SU-DHL-6 (cell line): ENCODE results near the gene PKNOX2.

Source experiments
- H2AFZ ChIP-seq: fragments of 200-600 bp; sonication (generic); 2 replicates; pipeline ENCODE4 v1.6.1; 2014; ENCODE audit warnings: low read depth, mild to moderate bottlenecking, moderate library complexity, mixed read lengths, antibody characterized with exemption, low read length; ENCODE audit not compliant: severe bottlenecking
- H3F3A ChIP-seq: fragments of 200-600 bp; shearing (Covaris generic); 2 replicates; pipeline ENCODE4 v1.6.0; 2016; ENCODE audit warnings: antibody characterized with exemption, mild to moderate bottlenecking; ENCODE audit not compliant: insufficient read depth
- H3K27ac ChIP-seq: fragments of 200-600 bp; sonication (generic); 2 replicates; pipeline ENCODE4 v1.5.1; 2016; ENCODE audit warnings: low read depth, mild to moderate bottlenecking, low read length, moderate library complexity, mixed read lengths
- H3K27me3 ChIP-seq: fragments of 200-600 bp; sonication (generic), shearing (Covaris generic); 2 replicates; pipeline ENCODE4 v1.6.0; 2014; ENCODE audit warnings: mild to moderate bottlenecking, low read length
- H3K36me3 ChIP-seq: fragments of 200-600 bp; sonication (generic); 2 replicates; pipeline ENCODE4 v1.6.1; 2014; ENCODE audit warnings: mild to moderate bottlenecking, low read length, mixed read lengths
- H3K4me2 ChIP-seq: fragments of 300-600, 200-600 bp; shearing (Covaris generic), sonication (generic); 2 replicates; pipeline ENCODE4 v1.6.0; 2014; ENCODE audit warnings: low read length, low read depth, mild to moderate bottlenecking; ENCODE audit not compliant: poor library complexity, severe bottlenecking
- H3K4me3 ChIP-seq: fragments of 200-600 bp; sonication (generic); 2 replicates; pipeline ENCODE4 v1.5.1; 2014; ENCODE audit warnings: antibody characterized with exemption, low read length, mild to moderate bottlenecking, mixed read lengths; ENCODE audit not compliant: insufficient read depth, poor library complexity, severe bottlenecking
- H3K79me2 ChIP-seq: fragments of 200-600 bp; sonication (generic); 2 replicates; pipeline ENCODE4 v1.6.1; 2014; ENCODE audit warnings: mild to moderate bottlenecking, low read length, moderate library complexity; ENCODE audit not compliant: insufficient read depth
- H3K9ac ChIP-seq: fragments of 200-600 bp; sonication (generic); 2 replicates; pipeline ENCODE4 v1.7.0; 2014; ENCODE audit warnings: mild to moderate bottlenecking, low read length
- H3K9me2 ChIP-seq: fragments of 200-600 bp; sonication (generic); replicated peaks from 2 replicates; pipeline ENCODE4 v1.6.1; 2014; ENCODE audit warnings: low read length; ENCODE audit not compliant: insufficient read depth
- H3K9me3 ChIP-seq: fragments of 200-600 bp; sonication (generic); 2 replicates; pipeline ENCODE4 v1.6.1; 2014; ENCODE audit warnings: low read length, mixed read lengths; ENCODE audit not compliant: insufficient read depth
- H4K20me1 ChIP-seq: fragments of 200-600 bp; sonication (generic); 2 replicates; pipeline ENCODE4 v1.6.1; 2014; ENCODE audit warnings: low read depth, mild to moderate bottlenecking, antibody characterized with exemption, low read length, moderate library complexity, mixed read lengths
- EZH2phosphoT487 ChIP-seq: fragments of 200-600 bp; sonication (generic), shearing (Covaris generic); conservative IDR thresholded peaks from 2 replicates; pipeline ENCODE4 v1.6.1; 2018; ENCODE audit warnings: mild to moderate bottlenecking, antibody characterized with exemption, low read length, moderate library complexity, mixed read lengths
- TF ChIP-seq, protein P1 (sequence below): fragments of 200-600 bp; sonication (generic); IDR thresholded peaks from one replicate; pipeline ENCODE4 v1.5.1; 2017; ENCODE audit warnings: antibody characterized with exemption, mild to moderate bottlenecking, low read length, moderate library complexity; ENCODE audit not compliant: insufficient read depth, poor library complexity, severe bottlenecking

Gene PKNOX2

DNA sequence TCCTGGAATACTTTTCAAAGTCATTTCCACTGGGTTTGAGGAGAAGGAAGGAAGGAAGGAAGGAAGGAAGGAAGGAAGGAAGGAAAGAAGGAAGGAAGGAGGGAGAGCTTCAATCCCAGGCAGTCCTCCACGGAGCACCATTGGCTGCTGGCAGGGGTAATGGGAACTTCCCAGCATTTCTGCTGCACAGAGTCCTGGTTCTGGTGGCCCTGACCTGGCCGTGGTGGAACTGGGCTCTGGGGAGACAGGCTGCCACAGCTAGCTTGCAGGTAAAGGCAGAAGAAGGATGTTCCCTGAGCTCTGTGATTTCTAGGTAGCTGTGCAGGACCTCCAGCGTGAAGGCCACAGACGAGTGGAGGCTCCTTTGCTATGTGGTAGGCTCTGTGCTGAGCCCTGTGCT is 10.6 kb downstream of the PKNOX2 start:
- no peak overlapping the region for H3K27ac ChIP-seq
- H4K20me1 ChIP-seq: no peaks in the 10 kb centered on the region
- no peaks in the 10 kb centered on the region for H3K9me2 ChIP-seq
- H3K27me3 ChIP-seq: no peaks in the 10 kb centered on the region
- H3K9me3 ChIP-seq: no peaks in the 10 kb centered on the region
- H3F3A ChIP-seq: no peaks in the 10 kb centered on the region
- H3K4me2 ChIP-seq: no peak overlapping the region
- no peak overlapping the region for H2AFZ ChIP-seq
- H3K9ac ChIP-seq: no peak overlapping the region
- TF ChIP-seq, protein P1, sequence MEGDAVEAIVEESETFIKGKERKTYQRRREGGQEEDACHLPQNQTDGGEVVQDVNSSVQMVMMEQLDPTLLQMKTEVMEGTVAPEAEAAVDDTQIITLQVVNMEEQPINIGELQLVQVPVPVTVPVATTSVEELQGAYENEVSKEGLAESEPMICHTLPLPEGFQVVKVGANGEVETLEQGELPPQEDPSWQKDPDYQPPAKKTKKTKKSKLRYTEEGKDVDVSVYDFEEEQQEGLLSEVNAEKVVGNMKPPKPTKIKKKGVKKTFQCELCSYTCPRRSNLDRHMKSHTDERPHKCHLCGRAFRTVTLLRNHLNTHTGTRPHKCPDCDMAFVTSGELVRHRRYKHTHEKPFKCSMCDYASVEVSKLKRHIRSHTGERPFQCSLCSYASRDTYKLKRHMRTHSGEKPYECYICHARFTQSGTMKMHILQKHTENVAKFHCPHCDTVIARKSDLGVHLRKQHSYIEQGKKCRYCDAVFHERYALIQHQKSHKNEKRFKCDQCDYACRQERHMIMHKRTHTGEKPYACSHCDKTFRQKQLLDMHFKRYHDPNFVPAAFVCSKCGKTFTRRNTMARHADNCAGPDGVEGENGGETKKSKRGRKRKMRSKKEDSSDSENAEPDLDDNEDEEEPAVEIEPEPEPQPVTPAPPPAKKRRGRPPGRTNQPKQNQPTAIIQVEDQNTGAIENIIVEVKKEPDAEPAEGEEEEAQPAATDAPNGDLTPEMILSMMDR: no peak
- no peaks in the 10 kb centered on the region for H3K79me2 ChIP-seq
- H3K36me3 ChIP-seq: no peaks in the 10 kb centered on the region
- H3K4me3 ChIP-seq: no peak overlapping the region

DNA sequence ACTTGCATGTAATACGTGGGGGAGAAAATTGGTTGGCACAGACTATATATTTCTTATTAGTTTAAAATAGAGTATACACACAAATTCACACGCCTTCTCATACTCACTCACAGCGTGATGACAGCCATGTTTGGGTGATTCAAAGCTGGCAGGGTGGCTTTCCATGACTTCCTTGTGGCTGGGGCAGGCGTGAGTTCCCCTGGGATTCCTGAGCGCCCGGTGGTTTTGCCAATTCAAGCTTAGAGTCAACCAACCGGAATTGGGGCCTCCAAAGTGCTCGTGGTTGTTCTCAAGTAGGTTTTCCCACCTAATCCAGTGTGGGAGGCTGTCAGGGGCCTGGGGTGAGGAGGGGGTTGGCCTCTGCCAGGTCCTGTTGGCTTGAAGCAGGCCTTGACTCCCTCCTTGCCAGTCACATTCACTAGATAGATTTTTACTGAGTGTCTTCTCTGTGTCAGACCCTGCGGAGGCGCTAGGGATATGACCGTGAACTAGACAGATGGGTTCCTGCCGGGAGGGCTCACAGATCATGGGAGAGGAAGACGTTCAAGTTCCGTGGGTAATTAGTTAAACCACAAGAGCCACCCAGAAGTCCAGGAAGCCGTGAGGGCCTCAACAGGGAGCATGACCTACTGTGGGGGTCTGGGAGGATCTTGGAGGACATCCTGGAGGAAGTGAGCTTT is 11.5 kb downstream of the PKNOX2 start:
- TF ChIP-seq EZH2phosphoT487: no peak
- H3F3A ChIP-seq: no peaks in the 10 kb centered on the region
- no peak overlapping the region for H3K4me3 ChIP-seq
- no peak overlapping the region for H3K4me2 ChIP-seq
- no peaks in the 10 kb centered on the region for H4K20me1 ChIP-seq
- no peaks in the 10 kb centered on the region for H3K9me2 ChIP-seq
- no peaks in the 10 kb centered on the region for H3K79me2 ChIP-seq
- H3K27me3 ChIP-seq: no peaks in the 10 kb centered on the region
- H2AFZ ChIP-seq: no peak overlapping the region
- no peak overlapping the region for H3K9ac ChIP-seq
- no peak overlapping the region for H3K27ac ChIP-seq
- no peaks in the 10 kb centered on the region for H3K9me3 ChIP-seq
- no peaks in the 10 kb centered on the region for H3K36me3 ChIP-seq

DNA sequence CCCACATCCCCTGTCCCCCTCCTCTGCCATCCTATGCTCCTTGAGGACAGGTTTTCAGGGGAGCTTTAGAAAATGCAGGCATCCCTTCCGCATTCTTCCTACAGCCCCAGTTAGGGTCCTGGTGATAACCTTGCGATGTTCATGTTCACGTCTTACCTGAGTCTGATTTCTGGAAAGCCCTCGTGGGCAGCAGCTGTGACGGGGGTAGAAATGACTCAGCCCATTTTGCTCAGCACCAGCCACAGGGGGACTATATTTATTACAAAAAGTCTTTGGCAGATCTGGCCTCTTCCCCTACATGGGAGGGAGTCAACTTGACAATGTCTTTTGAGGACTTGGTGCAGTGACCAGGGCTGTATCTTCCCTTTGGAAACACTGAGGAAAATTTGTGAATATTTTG is 12.3 kb downstream of the PKNOX2 start:
- Histone ChIP-seq H3K27me3 (no peaks in the 10 kb centered on the region), H3K4me2 (no peak overlapping the region), H4K20me1 (no peaks in the 10 kb centered on the region), H3K4me3 (no peak overlapping the region), H3K79me2 (no peaks in the 10 kb centered on the region), H3K9me3 (no peaks in the 10 kb centered on the region), H3K36me3 (no peaks in the 10 kb centered on the region), H2AFZ (no peak overlapping the region), H3K9me2 (no peaks in the 10 kb centered on the region), H3K27ac (no peak overlapping the region), H3F3A (no peaks in the 10 kb centered on the region), H3K9ac (no peak overlapping the region)
- TF ChIP-seq, protein P1: no peak
- no peak for TF ChIP-seq EZH2phosphoT487

DNA sequence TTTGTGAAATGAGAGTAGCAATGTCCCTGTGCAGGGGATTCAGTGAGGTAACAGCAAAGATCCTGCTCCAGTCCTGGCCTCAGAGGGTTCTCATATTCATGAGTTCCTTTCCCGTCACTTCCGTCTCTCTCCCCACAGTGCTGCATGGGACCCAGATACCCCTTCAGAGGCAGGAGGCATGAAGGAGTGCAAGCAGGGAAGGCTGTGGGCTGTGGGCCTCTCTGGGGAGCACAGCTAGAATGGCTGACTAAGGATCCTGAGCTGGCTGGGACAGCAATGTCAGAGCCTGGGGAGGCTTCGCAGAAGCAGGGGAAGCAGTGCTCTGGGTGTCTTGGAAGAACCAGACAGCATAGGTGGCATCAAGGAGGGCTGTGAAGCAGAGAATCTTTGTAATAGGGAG is 13.0 kb downstream of the PKNOX2 start:
- no peaks in the 10 kb centered on the region for H3K36me3 ChIP-seq
- no peaks in the 10 kb centered on the region for H3K9me2 ChIP-seq
- H3K4me2 ChIP-seq: no peak overlapping the region
- H3K9me3 ChIP-seq: no peaks in the 10 kb centered on the region
- no peaks in the 10 kb centered on the region for H3K79me2 ChIP-seq
- no peak for TF ChIP-seq EZH2phosphoT487
- TF ChIP-seq, protein P1: no peak
- no peaks in the 10 kb centered on the region for H4K20me1 ChIP-seq
- H3F3A ChIP-seq: no peaks in the 10 kb centered on the region
- H3K9ac ChIP-seq: no peak overlapping the region
- H3K27ac ChIP-seq: no peak overlapping the region
- H2AFZ ChIP-seq: no peak overlapping the region
- no peaks in the 10 kb centered on the region for H3K27me3 ChIP-seq
- no peak overlapping the region for H3K4me3 ChIP-seq
